NB4 (cell line): ENCODE results near the gene PNMA8A.

Source experiments
- CTCF ChIP-seq: IDR thresholded peaks from one replicate; pipeline ENCODE4 v1.5.1; 2012; ENCODE audit warnings: low read depth, low read length
- POLR2A ChIP-seq: IDR thresholded peaks from 2 replicates; pipeline ENCODE4 v1.6.1; 2011; ENCODE audit warnings: mild to moderate bottlenecking; ENCODE audit not compliant: insufficient read length; ENCODE audit errors: extremely low read depth
- TF ChIP-seq, protein P1 (sequence below): IDR thresholded peaks from 2 replicates; pipeline ENCODE4 v1.6.1; 2011; ENCODE audit warnings: low read depth, low read length

DNA sequence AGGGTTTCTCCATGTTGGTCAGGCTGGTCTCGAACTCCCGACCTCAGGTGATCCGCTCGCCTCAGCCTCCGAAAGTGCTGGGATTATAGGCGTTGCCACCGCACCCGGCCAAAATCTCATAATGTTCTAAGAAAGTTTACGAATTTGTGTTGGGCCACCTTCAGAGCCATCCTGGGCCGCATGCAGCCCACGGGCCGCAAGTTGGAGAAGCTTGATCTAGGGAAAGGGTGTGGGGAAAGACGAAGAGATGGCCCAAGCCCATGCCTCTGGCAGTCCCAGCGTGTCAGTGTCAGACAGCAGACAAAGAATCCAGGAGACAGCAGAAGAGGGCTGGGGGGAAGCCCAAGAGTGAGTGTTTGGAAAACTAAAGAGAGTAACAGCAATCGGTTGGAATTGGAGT, 25.3 kb downstream of the PNMA8A start:
- TF ChIP-seq CTCF = no peak
- TF ChIP-seq POLR2A = no peak
- TF ChIP-seq, protein P1, sequence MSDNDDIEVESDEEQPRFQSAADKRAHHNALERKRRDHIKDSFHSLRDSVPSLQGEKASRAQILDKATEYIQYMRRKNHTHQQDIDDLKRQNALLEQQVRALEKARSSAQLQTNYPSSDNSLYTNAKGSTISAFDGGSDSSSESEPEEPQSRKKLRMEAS = no peak
